Mesendoderm (in vitro differentiated cells): Measurements from ENCODE around the gene FAAH.

ENCODE experiments used
- DNase-seq: peaks from one replicate; pipeline ENCODE4 v3.0.0; 2013
- H2AK5ac ChIP-seq: 2 replicates; pipeline ENCODE4 v1.6.1; 2013; ENCODE audit warnings: low read length, inconsistent platforms
- H2BK120ac ChIP-seq: 2 replicates; pipeline ENCODE4 v1.6.1; 2013; ENCODE audit warnings: low read depth, mild to moderate bottlenecking, low read length, moderate library complexity, mixed read lengths
- H2BK15ac ChIP-seq: replicated peaks from 2 replicates; pipeline ENCODE4 v1.6.1; 2013; ENCODE audit warnings: low read depth, mild to moderate bottlenecking, moderate library complexity
- H2BK5ac ChIP-seq: 2 replicates; pipeline ENCODE4 v1.6.1; 2013; ENCODE audit warnings: low read length, inconsistent platforms
- H3K18ac ChIP-seq: 2 replicates; pipeline ENCODE4 v1.6.1; 2013; ENCODE audit warnings: mild to moderate bottlenecking, low read length, mixed read lengths
- H3K23ac ChIP-seq: one replicate; pipeline ENCODE4 v1.6.1; 2013; ENCODE audit warnings: low read length
- H3K27ac ChIP-seq: 2 replicates; pipeline ENCODE4 v1.5.1; 2013; ENCODE audit warnings: low read depth, mild to moderate bottlenecking, inconsistent platforms, low read length, moderate library complexity
- H3K27me3 ChIP-seq: 2 replicates; pipeline ENCODE4 v1.6.1; 2013; ENCODE audit warnings: low read length, control low read depth, mild to moderate bottlenecking, inconsistent platforms; ENCODE audit not compliant: insufficient read depth, poor library complexity
- H3K36me3 ChIP-seq: 2 replicates; pipeline ENCODE4 v1.6.1; 2013; ENCODE audit warnings: low read length, inconsistent platforms; ENCODE audit not compliant: control insufficient read depth, insufficient read depth
- H3K4ac ChIP-seq: one replicate; pipeline ENCODE4 v1.6.1; 2013; ENCODE audit warnings: low read depth, mild to moderate bottlenecking, low read length, moderate library complexity
- H3K4me1 ChIP-seq: 2 replicates; pipeline ENCODE4 v1.6.1; 2013; ENCODE audit warnings: low read depth, low read length, inconsistent platforms; ENCODE audit not compliant: control insufficient read depth
- H3K4me2 ChIP-seq: 2 replicates; pipeline ENCODE4 v1.6.1; 2013; ENCODE audit warnings: low read length
- H3K4me3 ChIP-seq: 2 replicates; pipeline ENCODE4 v1.5.1; 2013; ENCODE audit warnings: mild to moderate bottlenecking, low read length
- H3K56ac ChIP-seq: one replicate; pipeline ENCODE4 v1.6.1; 2013; ENCODE audit warnings: low read length
- H3K79me1 ChIP-seq: 2 replicates; pipeline ENCODE4 v1.6.1; 2013; ENCODE audit warnings: low read length, inconsistent platforms
- H3K79me2 ChIP-seq: 2 replicates; pipeline ENCODE4 v1.6.1; 2013; ENCODE audit warnings: mild to moderate bottlenecking, low read length; ENCODE audit not compliant: control insufficient read depth, insufficient read depth
- H3K9ac ChIP-seq: 2 replicates; pipeline ENCODE4 v1.6.1; 2013; ENCODE audit warnings: low read length, inconsistent platforms
- H4K5ac ChIP-seq: one replicate; pipeline ENCODE4 v1.6.1; 2013; ENCODE audit warnings: low read length
- H4K8ac ChIP-seq: one replicate; pipeline ENCODE4 v1.6.1; 2013; ENCODE audit warnings: low read depth, mild to moderate bottlenecking, control low read depth, low read length, moderate library complexity
- WGBS: extraction: QIAGEN DNeasy Blood & Tissue Kit; methylation state at CpG from one replicate; pipeline ENCODE4 v1.1.7; 2013; ENCODE audit warnings: low lambda C conversion rate, missing lambda C conversion rate; ENCODE audit not compliant: insufficient coverage; ENCODE audit errors: extremely low coverage; 5-methylcytosine and 5-hydroxymethylcytosine counted together

The FAAH gene

DNA sequence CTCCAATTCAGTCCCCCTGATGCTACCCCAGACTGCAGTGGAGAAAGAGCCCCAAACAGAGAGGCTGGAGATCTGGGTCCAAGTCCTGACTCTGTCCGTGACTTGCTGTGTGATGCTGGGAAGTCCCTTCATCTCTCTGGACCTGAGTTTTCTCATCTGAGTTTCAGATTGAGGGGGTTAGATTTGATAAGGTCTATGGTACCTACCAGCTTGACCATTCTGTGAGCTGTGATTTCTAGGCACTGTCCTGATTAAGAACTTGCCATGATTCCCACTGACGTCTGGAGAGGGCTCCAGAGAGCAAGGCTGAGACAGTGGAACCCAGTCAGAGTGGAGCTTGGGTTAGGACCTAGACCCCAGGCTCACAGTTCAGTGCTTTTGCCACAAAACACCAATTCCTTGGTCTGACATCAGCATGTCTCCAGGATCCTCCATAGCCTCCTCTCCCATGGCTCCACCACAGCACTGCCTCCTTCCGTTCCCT, 51.7 kb downstream of the FAAH start:
- no peaks in the 10 kb centered on the region for H3K79me1 ChIP-seq
- no peak overlapping the region for H3K4ac ChIP-seq
- DNase-seq, result no peak
- no CpG with 5 or more reads among the region's 3 CpGs for WGBS
- no peak overlapping the region for H3K18ac ChIP-seq
- no peak overlapping the region for H3K27ac ChIP-seq
- no peaks in the 10 kb centered on the region for H3K79me2 ChIP-seq
- H3K23ac ChIP-seq, result no peak overlapping the region
- no peak overlapping the region for H3K56ac ChIP-seq
- H2BK5ac ChIP-seq, result no peak overlapping the region
- H3K4me1 ChIP-seq, result no peaks in the 10 kb centered on the region
- no peak overlapping the region for H2BK15ac ChIP-seq
- no peak overlapping the region for H3K4me3 ChIP-seq
- H3K27me3 ChIP-seq, result peaks cover 36% of the 10 kb centered on the region
- no peak overlapping the region for H3K4me2 ChIP-seq
- no peak overlapping the region for H3K9ac ChIP-seq
- H4K8ac ChIP-seq, result no peak overlapping the region
- H2AK5ac ChIP-seq, result no peak overlapping the region
- no peaks in the 10 kb centered on the region for H3K36me3 ChIP-seq
- H4K5ac ChIP-seq, result no peak overlapping the region
- H2BK120ac ChIP-seq, result no peak overlapping the region

DNA sequence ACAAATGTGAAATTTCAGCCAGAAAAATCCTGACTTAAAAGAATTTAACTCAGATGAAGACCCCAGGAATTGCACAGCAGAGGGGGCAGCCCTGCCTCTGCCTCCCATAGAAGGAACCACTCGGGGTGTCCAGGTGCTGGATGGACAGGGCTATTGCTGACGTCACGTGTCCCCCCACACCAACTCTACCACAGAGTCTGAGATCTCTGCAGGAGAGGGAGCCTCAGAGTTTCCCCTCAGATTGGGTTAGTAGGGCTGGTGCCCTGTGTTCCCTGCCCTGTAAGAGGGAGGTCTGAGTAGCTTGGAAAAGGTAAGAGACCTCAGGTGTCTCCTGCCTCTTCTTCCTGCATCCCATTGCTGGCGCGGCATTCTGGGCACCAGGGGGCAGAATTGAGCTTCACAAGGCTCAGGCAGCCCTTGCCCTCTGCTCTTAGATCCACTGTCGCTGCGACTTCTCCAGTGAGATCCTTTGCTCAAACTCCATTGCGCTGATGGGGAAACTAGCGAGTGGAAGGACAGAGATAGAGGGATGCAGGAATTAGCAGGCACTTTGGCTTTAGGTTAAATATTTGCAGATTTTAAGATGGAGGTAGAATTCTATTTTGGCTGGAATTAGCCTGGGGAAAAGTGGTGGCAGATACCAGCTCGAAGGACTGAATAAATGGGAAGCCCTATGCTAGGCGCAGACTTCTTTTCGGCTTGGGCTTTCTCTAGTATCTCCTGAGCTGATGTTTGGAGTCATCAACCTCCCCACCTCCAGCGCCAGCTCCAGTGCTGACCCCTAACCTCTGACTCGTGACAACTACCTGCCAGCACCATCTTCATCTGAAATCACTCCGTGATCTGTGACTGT, 52.8 kb downstream of the FAAH start:
- Histone ChIP-seq H3K4ac (no peak overlapping the region), H2BK120ac (no peak overlapping the region), H3K18ac (no peak overlapping the region), H4K5ac (no peak overlapping the region), H3K56ac (no peak overlapping the region), H3K9ac (no peak overlapping the region), H3K23ac (no peak overlapping the region), H3K36me3 (no peaks in the 10 kb centered on the region), H2BK15ac (no peak overlapping the region), H3K27me3 (peaks cover 47% of the 10 kb centered on the region), H3K4me1 (no peaks in the 10 kb centered on the region), H4K8ac (no peak overlapping the region), H3K79me1 (no peaks in the 10 kb centered on the region), H3K79me2 (no peaks in the 10 kb centered on the region), H2AK5ac (no peak overlapping the region), H3K4me2 (no peak overlapping the region), H2BK5ac (no peak overlapping the region), H3K4me3 (no peak overlapping the region), H3K27ac (no peak overlapping the region)
- no CpG with 5 or more reads among the region's 15 CpGs for WGBS
- peak; percentile 90 for DNase-seq

DNA sequence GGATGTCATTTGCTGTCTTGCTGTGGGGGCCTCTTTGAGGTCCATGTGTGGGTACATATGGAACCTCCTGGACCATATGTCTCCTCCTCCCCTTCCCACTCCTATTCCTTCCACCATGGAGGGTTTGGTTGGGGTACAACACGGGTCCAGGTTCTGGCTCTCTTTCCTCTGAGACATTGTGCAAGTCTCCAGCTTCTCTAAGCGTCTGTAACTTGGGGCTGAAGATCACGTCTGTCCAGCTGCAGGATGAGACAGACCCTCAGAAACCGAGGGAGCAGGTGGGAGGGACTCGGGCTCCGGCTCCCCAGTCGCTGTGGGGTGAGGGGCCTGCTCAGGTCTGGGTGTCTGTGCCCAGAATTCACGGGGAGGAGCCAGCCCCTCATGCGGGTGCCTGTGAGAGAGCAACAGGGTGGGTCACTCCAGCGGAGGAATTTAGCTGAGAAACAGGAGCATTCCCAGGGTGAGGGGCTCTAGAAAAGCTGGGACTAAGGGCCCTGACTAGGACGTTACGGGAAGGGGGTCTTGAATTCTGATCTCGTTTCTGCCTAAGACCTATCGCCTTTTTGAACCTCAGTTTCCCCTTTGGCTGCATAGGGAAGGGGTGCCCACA, 53.5 kb downstream of the FAAH start:
- no peak overlapping the region for H3K4me2 ChIP-seq
- no peak overlapping the region for H2BK15ac ChIP-seq
- H2BK5ac ChIP-seq, result no peak overlapping the region
- peaks cover 51% of the 10 kb centered on the region for H3K27me3 ChIP-seq
- no peaks in the 10 kb centered on the region for H3K79me2 ChIP-seq
- H3K4me1 ChIP-seq, result no peaks in the 10 kb centered on the region
- no peak overlapping the region for H3K23ac ChIP-seq
- H2AK5ac ChIP-seq, result no peak overlapping the region
- no peak overlapping the region for H3K4me3 ChIP-seq
- peak overlapping the region; percentile 27 for H3K56ac ChIP-seq
- H2BK120ac ChIP-seq, result no peak overlapping the region
- no peak overlapping the region for H4K5ac ChIP-seq
- no peak overlapping the region for H4K8ac ChIP-seq
- H3K27ac ChIP-seq, result no peak overlapping the region
- H3K9ac ChIP-seq, result no peak overlapping the region
- no peak overlapping the region for H3K18ac ChIP-seq
- DNase-seq, result no peak
- WGBS, result no CpG with 5 or more reads among the region's 14 CpGs
- H3K36me3 ChIP-seq, result no peaks in the 10 kb centered on the region
- no peak overlapping the region for H3K4ac ChIP-seq
- no peaks in the 10 kb centered on the region for H3K79me1 ChIP-seq

DNA sequence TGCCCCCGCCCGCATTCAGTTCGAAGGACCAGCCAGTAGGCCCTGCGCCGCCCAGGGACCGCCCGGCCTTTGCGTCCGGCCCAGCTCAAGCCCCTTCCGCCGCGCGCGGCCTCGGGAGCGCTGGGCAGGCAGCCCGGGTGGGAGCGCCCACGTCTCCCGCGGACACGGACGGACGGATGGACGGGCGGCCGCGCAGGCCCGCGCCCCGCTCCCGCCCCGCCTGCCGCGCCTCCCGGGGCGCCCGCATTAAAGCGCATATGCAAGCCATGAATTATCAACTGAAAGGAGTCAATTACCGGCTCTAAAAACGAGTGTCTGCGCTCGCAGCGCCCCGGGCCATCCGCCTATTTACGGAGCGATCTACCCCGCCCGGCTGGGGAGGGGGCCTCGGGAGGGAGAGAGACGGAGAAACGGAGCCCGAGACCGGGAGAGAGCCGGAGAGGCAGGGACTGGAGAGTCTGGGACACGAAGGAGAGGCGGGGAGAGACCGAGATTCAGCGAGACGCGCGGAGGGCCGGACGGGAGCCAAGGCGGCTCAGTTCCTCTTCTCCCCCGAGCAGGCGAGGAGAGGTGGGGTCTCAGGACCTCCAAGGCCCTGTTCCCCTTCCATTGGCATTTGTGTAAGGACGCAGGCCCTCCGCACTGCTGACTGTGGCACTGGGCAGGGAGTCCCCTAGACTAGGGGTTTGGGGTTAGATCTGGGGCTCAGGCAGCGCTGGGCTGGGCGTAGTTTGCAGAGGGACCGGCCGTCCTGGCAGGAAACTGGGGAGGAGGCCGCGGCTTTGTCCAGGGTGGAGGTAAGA, 54.2 kb downstream of the FAAH start:
- H3K27me3 ChIP-seq, result peaks cover 58% of the 10 kb centered on the region

DNA sequence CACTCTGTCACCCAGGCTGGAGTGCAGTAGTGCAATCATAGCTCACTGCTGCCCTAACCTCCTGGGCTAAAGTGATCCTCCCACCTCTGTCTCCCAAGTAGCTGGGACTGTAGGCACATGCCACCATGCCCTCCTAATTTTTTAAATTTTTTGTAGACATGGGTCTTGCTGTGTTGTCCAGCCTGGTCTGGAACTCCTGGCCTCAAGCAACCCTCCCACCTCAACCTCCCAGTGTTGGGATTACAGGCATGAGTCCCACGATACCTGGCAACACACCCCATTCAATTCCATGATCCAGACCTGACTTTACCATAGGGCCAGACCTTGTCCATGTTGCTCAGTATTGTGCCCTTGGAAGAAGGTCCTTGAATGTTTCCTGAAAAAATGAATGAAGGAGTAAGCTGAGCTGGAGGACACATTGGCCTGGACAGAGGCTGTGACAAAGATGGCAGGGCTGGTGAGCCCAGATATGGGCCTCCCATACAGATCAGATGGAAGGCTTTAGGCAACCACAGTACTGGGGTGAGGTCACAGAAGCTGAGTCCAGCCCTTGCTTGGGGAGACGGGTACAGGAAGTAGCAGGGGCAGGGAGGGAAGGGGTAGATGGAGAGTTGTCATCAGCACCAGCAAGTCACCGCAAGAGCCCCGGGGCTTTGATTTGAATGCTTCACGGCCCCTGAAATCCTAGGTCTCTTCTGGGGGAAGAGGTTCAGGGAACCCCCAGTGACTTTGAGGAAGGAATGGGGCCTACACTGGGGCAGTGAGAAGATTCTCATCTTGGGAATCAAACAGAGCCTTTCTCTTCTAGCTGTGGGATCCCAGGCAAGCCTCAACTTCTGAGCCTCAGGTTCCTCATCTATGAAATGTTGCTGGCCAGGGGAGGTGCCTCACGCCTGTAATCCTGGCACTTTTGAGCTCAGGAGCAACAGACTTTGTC, 55.4 kb downstream of the FAAH start:
- DNase-seq, result no peak
- Histone ChIP-seq H3K4me3 (no peak overlapping the region), H3K9ac (no peak overlapping the region), H3K27ac (no peak overlapping the region), H3K4ac (no peak overlapping the region), H2BK15ac (no peak overlapping the region), H3K56ac (no peak overlapping the region), H3K23ac (no peak overlapping the region), H3K4me2 (no peak overlapping the region), H3K79me2 (no peaks in the 10 kb centered on the region), H2BK120ac (no peak overlapping the region), H3K36me3 (no peaks in the 10 kb centered on the region), H4K5ac (no peak overlapping the region), H4K8ac (no peak overlapping the region), H3K79me1 (no peaks in the 10 kb centered on the region), H2AK5ac (no peak overlapping the region), H2BK5ac (no peak overlapping the region), H3K27me3 (peaks cover 67% of the 10 kb centered on the region), H3K18ac (no peak overlapping the region), H3K4me1 (no peaks in the 10 kb centered on the region)
- no CpG with 5 or more reads among the region's 6 CpGs for WGBS

More for the DNA sequence above, 54.2 kb downstream of the FAAH start:
- Histone ChIP-seq H4K8ac (no peak overlapping the region), H3K56ac (peak overlapping the region; percentile 17), H3K4ac (no peak overlapping the region), H3K36me3 (no peaks in the 10 kb centered on the region), H2BK5ac (no peak overlapping the region), H4K5ac (no peak overlapping the region), H3K18ac (no peak overlapping the region), H3K4me2 (peak overlapping the region; percentile 5), H3K79me1 (no peaks in the 10 kb centered on the region), H3K27ac (no peak overlapping the region), H3K79me2 (no peaks in the 10 kb centered on the region), H3K23ac (no peak overlapping the region), H3K9ac (peak overlapping the region; percentile 20), H3K4me3 (no peak overlapping the region), H3K4me1 (no peaks in the 10 kb centered on the region), H2BK15ac (no peak overlapping the region), H2BK120ac (no peak overlapping the region), H2AK5ac (no peak overlapping the region)
- peak; percentile 49 for DNase-seq
- WGBS, result no CpG with 5 or more reads among the region's 76 CpGs
